ENCODE results near the gene BNC2.

Gene BNC2

DNA sequence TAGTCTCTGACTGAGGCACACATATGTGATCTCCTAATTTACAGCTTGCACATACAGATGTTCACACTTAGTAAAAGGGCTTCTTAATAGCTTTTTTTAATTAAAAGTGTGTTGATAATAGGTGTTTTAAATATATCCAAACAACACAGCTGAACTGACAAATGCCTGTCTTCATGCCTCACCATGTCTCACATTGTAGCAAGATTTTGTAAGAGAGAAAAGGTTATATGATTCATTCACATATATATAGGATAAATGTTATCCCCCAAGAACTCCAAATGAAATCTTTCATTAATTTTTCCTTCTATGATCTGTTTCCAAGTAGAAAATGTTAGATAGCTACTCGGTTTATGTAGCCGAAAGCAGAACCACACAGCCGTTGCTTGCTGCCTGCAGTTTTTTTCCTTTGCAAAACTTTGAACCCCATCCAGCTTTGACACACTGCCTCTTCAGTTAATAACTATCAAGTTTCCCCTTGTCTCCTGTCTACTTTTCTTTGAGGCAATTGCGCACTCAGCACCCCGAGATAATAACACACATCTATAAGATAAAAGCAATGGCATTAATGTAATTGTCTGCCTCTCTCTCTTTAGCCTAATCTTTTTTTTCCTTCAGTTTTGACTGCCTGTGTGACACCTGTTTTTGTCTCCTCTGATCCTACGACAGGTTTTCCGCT lies 299.2 kb downstream of the BNC2 start (continued):
- TF ChIP-seq ZNF626 (tag by site-specific recombination; IDR thresholded peaks at IDR 0.05) (no peak), ZNF621 (tag by site-specific recombination; IDR thresholded peaks at IDR 0.05) (no peak), ZNF473 (tag by site-specific recombination; IDR thresholded peaks at IDR 0.05) (no peak), SCRT2 (tag by site-specific recombination; IDR thresholded peaks at IDR 0.05) (no peak; the same call in 1 of the 2 replicates), HOXC10 (CRISPR knock-in tag; IDR thresholded peaks at IDR 0.05) (no peak), ZNF600 (tag by site-specific recombination; IDR thresholded peaks at IDR 0.05) (no peak), SCRT1 (tag by site-specific recombination; IDR thresholded peaks at IDR 0.05; ENCODE audit: borderline replicate concordance) (peak; percentile 75), OSR2 (tag by site-specific recombination; IDR thresholded peaks at IDR 0.05) (peak; percentile 47; the same call in 1 of the 2 replicates), ZXDB (tag by site-specific recombination; IDR thresholded peaks at IDR 0.05) (0 out of 2 replicates have a peak, but pooled peaks have one; percentile 41), REPIN1 (tag by site-specific recombination; IDR thresholded peaks at IDR 0.05; ENCODE audit: low read depth) (no peak), ZNF580 (tag by site-specific recombination; IDR thresholded peaks at IDR 0.05) (no peak), SP7 (tag by site-specific recombination; IDR thresholded peaks at IDR 0.05) (peak; percentile 81)
- TF ChIP-seq, protein P1, sequence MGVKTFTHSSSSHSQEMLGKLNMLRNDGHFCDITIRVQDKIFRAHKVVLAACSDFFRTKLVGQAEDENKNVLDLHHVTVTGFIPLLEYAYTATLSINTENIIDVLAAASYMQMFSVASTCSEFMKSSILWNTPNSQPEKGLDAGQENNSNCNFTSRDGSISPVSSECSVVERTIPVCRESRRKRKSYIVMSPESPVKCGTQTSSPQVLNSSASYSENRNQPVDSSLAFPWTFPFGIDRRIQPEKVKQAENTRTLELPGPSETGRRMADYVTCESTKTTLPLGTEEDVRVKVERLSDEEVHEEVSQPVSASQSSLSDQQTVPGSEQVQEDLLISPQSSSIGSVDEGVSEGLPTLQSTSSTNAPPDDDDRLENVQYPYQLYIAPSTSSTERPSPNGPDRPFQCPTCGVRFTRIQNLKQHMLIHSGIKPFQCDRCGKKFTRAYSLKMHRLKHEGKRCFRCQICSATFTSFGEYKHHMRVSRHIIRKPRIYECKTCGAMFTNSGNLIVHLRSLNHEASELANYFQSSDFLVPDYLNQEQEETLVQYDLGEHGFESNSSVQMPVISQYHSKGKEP (tag by site-specific recombination; IDR thresholded peaks at IDR 0.05) = peak; percentile 7; the same call in 1 of the 2 replicates

DNA sequence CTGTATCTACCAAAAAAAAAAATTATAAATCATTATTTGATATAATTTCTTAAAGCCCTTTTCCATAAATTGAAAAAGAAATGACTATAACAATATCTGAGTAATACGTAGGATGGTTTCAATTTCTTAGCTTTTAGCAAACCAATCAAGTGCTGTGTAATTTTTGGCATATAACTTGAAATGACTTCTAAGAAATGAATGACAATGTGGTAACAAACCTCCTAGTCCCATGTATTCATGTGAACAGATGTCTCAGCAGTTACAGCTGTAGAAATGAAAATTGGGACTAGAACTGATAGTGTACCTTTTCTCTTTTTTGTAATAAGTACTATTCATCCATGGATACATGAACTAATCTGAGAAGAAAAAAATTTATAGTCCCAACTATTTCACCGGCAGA lies 307.0 kb downstream of the BNC2 start:
- Histone ChIP-seq H3K9me3 (ENCODE audit: control insufficient read depth, insufficient read depth, low read depth, low read length) (no peaks in the 10 kb centered on the region), H3K36me3 (ENCODE audit: control insufficient read depth in 2 of 2, insufficient read depth in 1 of 2, low read length in 2 of 2) (no peaks in the 10 kb centered on the region), H3K4me3 (ENCODE audit: low read depth, low read length) (no peak overlapping the region), H3K27ac (ENCODE audit: extremely low read depth, low read depth, low read length) (no peak overlapping the region), H3K4me1 (ENCODE audit: control insufficient read depth, insufficient read depth, low read length) (0 out of 2 replicates have a peak, but pooled peaks cover 2% of the 10 kb centered on the region)
- no peak for TF ChIP-seq ZNF580 (tag by site-specific recombination; IDR thresholded peaks at IDR 0.05)
- TF ChIP-seq KLF9 (tag by site-specific recombination; IDR thresholded peaks at IDR 0.05; ENCODE audit: low read depth) = no peak
- TF ChIP-seq ZNF10 (tag by site-specific recombination; IDR thresholded peaks at IDR 0.05) = no peak
- no peak for TF ChIP-seq SALL2 (tag by site-specific recombination; IDR thresholded peaks at IDR 0.05; ENCODE audit: borderline replicate concordance)
- TF ChIP-seq ZNF433 (tag by site-specific recombination; IDR thresholded peaks at IDR 0.05; ENCODE audit: low read depth) = no peak
- TF ChIP-seq, protein P2, sequence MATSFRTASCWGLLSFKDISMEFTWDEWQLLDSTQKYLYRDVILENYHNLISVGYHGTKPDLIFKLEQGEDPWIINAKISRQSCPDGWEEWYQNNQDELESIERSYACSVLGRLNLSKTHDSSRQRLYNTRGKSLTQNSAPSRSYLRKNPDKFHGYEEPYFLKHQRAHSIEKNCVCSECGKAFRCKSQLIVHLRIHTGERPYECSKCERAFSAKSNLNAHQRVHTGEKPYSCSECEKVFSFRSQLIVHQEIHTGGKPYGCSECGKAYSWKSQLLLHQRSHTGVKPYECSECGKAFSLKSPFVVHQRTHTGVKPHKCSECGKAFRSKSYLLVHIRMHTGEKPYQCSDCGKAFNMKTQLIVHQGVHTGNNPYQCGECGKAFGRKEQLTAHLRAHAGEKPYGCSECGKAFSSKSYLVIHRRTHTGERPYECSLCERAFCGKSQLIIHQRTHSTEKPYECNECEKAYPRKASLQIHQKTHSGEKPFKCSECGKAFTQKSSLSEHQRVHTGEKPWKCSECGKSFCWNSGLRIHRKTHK (tag by site-specific recombination; IDR thresholded peaks at IDR 0.05) = no peak
- TF ChIP-seq, protein P3, sequence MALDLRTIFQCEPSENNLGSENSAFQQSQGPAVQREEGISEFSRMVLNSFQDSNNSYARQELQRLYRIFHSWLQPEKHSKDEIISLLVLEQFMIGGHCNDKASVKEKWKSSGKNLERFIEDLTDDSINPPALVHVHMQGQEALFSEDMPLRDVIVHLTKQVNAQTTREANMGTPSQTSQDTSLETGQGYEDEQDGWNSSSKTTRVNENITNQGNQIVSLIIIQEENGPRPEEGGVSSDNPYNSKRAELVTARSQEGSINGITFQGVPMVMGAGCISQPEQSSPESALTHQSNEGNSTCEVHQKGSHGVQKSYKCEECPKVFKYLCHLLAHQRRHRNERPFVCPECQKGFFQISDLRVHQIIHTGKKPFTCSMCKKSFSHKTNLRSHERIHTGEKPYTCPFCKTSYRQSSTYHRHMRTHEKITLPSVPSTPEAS (tag by site-specific recombination; IDR thresholded peaks at IDR 0.05) = no peak
- no peak for TF ChIP-seq REPIN1 (tag by site-specific recombination; IDR thresholded peaks at IDR 0.05; ENCODE audit: low read depth)
- no peak for TF ChIP-seq HOXC10 (CRISPR knock-in tag; IDR thresholded peaks at IDR 0.05)
- no peak for TF ChIP-seq ZBTB17 (tag by site-specific recombination; IDR thresholded peaks at IDR 0.05)
- TF ChIP-seq ZNF175 (tag by site-specific recombination; IDR thresholded peaks at IDR 0.05) = no peak
- TF ChIP-seq ZNF488 (tag by site-specific recombination; IDR thresholded peaks at IDR 0.05) = no peak
- TF ChIP-seq ZNF530 (tag by site-specific recombination; IDR thresholded peaks at IDR 0.05; ENCODE audit: low read depth) = no peak
- no peak for TF ChIP-seq ZNF138 (tag by site-specific recombination; IDR thresholded peaks at IDR 0.05; ENCODE audit: borderline replicate concordance)
- ChIA-PET CTCF (interaction anchor here (1.6 kb wide), 1 partner anchor 11 kb away, joined by 5 read pairs; no protein-coding TSS in a partner anchor), POLR2A (no interaction called here)

Data from HEK293 (cell line).